Measurements from ENCODE around the gene TRNP1. TPM values are rescaled to one million over a fixed set of nuclear protein-coding genes. Genes with fewer than 3 reads are reported as not detected.

The TRNP1 gene
- total and polyA plus RNA-seq, 2 of the 4 experiments (the other 2 are of a cell fraction) = 63.3 to 91.6 TPM

DNA sequence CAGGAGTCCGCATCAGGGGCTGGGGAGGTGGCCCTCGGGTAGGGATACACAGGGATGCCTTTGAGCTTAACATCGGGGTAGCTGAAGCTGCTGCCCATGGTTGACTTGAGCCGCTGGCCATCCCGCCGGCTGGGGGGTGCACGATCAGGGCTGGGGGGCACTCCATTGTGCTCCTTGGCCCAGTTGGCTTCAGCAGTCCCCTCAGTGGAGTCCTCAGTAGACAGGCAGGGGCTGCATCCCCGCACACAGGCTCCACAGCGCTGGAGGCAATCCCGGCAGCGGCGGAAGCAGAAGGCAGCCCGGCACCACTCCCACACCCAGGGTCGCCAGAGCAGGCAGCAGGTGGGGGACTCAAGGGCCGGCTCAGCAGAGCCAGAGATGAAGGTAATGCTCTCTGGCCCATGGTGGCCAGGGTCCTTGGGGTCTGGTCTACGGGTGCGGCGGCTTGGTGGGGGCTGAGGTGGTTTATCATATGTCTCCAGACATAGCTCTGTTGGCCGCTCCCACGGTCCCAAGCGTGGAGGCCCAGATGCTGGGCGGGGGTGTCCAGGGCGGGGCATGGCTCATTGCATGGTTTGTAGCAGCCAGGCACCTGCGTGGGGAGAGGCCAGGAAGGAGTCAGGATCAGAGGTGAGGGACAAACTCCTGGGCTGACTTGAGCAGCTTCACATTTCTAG is 41.5 kb upstream of the TRNP1 start:
- peaks cover 2% of the 10 kb centered on the region; the same call in 1 of the 2 replicates for H3K36me3 ChIP-seq (ENCODE audit: control insufficient read depth, insufficient read depth, low read length)
- WGBS, 2 experiments (ENCODE audit: extremely low coverage in 2 of 2, insufficient read length in 1 of 2) = 93% methylated on average over 3 of the region's 24 CpGs; no CpG with 5 or more reads in 1 of the 2 experiments
- no peaks in the 10 kb centered on the region; the same call in 1 of the 2 replicates for H4K20me1 ChIP-seq (ENCODE audit: insufficient read depth, low read length)
- no peak overlapping the region for H2AK5ac ChIP-seq (ENCODE audit: low read depth, low read length)
- no peak overlapping the region for H4K5ac ChIP-seq (ENCODE audit: low read depth, low read length)
- H2AK9ac ChIP-seq (replicated peaks; ENCODE audit: low read depth, low read length, poor library complexity) = no peak overlapping the region
- H3K18ac ChIP-seq (ENCODE audit: low read depth, low read length) = no peak overlapping the region
- no peak for DNase-seq
- no peak overlapping the region for H2BK20ac ChIP-seq (ENCODE audit: low read depth, low read length)
- H3K56ac ChIP-seq (ENCODE audit: extremely low read depth, insufficient read depth, low read length) = no peak overlapping the region
- H3K9me1 ChIP-seq (ENCODE audit: insufficient read depth, low read length) = 0 out of 2 replicates have a peak, but pooled peaks cover 6% of the 10 kb centered on the region
- H3K27me3 ChIP-seq (ENCODE audit: control insufficient read depth, insufficient read depth, low read length) = no peaks in the 10 kb centered on the region
- no peak overlapping the region for H3K14ac ChIP-seq (replicated peaks; ENCODE audit: low read depth, low read length)
- H3K4me1 ChIP-seq (ENCODE audit: control insufficient read depth, insufficient read depth, low read length) = no peaks in the 10 kb centered on the region
- no peak overlapping the region for H2BK120ac ChIP-seq (ENCODE audit: low read depth, low read length)
- ATAC-seq (ENCODE audit: low read depth) = no peak
- no peak overlapping the region for H3K4me2 ChIP-seq (ENCODE audit: low read depth, low read length)
- POLR2A ChIA-PET (ENCODE audit: unreplicated experiment) = interaction anchor here (0.5 kb wide), 1 partner anchor 11 kb away, joined by 3 read pairs; no protein-coding TSS in a partner anchor
- H3K27ac ChIP-seq (ENCODE audit: insufficient read depth, low read length) = no peak overlapping the region
- H2BK5ac ChIP-seq (ENCODE audit: low read depth, low read length, poor library complexity, severe bottlenecking) = no peak overlapping the region
- H3K9ac ChIP-seq (ENCODE audit: low read depth, low read length) = no peak overlapping the region
- in situ Hi-C loops (cut with MboI; ENCODE audit: low sequenced_read_pairs) = no loop called here
- BruUV-seq (replicated peaks) = no TSS peak
- dilution Hi-C loops (cut with HindIII; ENCODE audit: low sequenced_read_pairs, unreplicated experiment) = no loop called here
- no peak overlapping the region for H3K4ac ChIP-seq (ENCODE audit: low read depth, low read length)
- no peak overlapping the region for H4K8ac ChIP-seq (ENCODE audit: low read depth in 2 of 2, low read length in 2 of 2)
- H3K79me1 ChIP-seq (ENCODE audit: low read depth in 1 of 2, low read length in 2 of 2) = no peaks in the 10 kb centered on the region; a peak in 1 of 4 replicates
- intact Hi-C loops (cut with micrococcal nuclease) = no loop called here
- no peak overlapping the region for H3K23ac ChIP-seq (ENCODE audit: low read depth, low read length)
- H2AFZ ChIP-seq (replicated peaks; ENCODE audit: low read length, poor library complexity) = no peak overlapping the region
- peaks cover 6% of the 10 kb centered on the region for H3K9me3 ChIP-seq (ENCODE audit: control insufficient read depth, insufficient read depth, low read length)
- H4K91ac ChIP-seq (ENCODE audit: insufficient read depth, low read depth, low read length) = no peak overlapping the region
- H2BK15ac ChIP-seq (ENCODE audit: low read depth, low read length) = no peak overlapping the region
- CTCF ChIA-PET = no interaction called here
- TF ChIP-seq RFX5 (IDR thresholded peaks at IDR 0.05; ENCODE audit: low read depth, low read length) = no peak
- TF ChIP-seq CTCF (conservative IDR thresholded peaks at IDR 0.05; ENCODE audit: low read depth, low read length) = no peak
- no peak for TF ChIP-seq ELK1 (IDR thresholded peaks at IDR 0.05; ENCODE audit: borderline replicate concordance, low read depth, low read length)
- no peak for TF ChIP-seq BHLHE40 (IDR thresholded peaks at IDR 0.05; ENCODE audit: low read depth, low read length)
- no peak for TF ChIP-seq CHD1 (IDR thresholded peaks at IDR 0.05; ENCODE audit: low read depth, low read length)
- TF ChIP-seq USF2 (IDR thresholded peaks at IDR 0.05; ENCODE audit: low read depth, low read length) = no peak
- no peak for TF ChIP-seq RAD21 (IDR thresholded peaks at IDR 0.05; ENCODE audit: low read length)
- no peak for TF ChIP-seq SMC3 (IDR thresholded peaks at IDR 0.05; ENCODE audit: low read depth, low read length)
- TF ChIP-seq MXI1 (IDR thresholded peaks at IDR 0.05; ENCODE audit: borderline replicate concordance, low read depth, low read length) = no peak
- TF ChIP-seq RCOR1 (IDR thresholded peaks at IDR 0.05; ENCODE audit: insufficient replicate concordance, low read length) = no peak
- no peak for TF ChIP-seq POLR2A (IDR thresholded peaks at IDR 0.05; ENCODE audit: low read depth, low read length)
- TF ChIP-seq MAFK (IDR thresholded peaks at IDR 0.05; ENCODE audit: low read depth, low read length) = no peak
- TF ChIP-seq NFE2L2 (IDR thresholded peaks at IDR 0.05; ENCODE audit: low read depth, low read length) = no peak
- TF ChIP-seq MAZ (IDR thresholded peaks at IDR 0.05; ENCODE audit: borderline replicate concordance, low read depth, low read length) = no peak
- no peak for TF ChIP-seq CEBPB (IDR thresholded peaks at IDR 0.05; ENCODE audit: low read depth, low read length)
- TF ChIP-seq FOS (IDR thresholded peaks at IDR 0.05; ENCODE audit: low read depth, low read length) = no peak
- no peak overlapping the region for H3K4me3 ChIP-seq (ENCODE audit: insufficient read depth, low read depth, low read length)
